HG02678 (cell line): ENCODE measurements around the gene BIRC7.

ENCODE experiments used
- ATAC-seq: cut with Tn5 transposase; IDR thresholded peaks from one replicate; pipeline ENCODE4 v1.9.1; 2021; ENCODE audit warnings: mild to moderate bottlenecking, moderate library complexity; ENCODE audit not compliant: unreplicated experiment

BIRC7 gene, protein sequence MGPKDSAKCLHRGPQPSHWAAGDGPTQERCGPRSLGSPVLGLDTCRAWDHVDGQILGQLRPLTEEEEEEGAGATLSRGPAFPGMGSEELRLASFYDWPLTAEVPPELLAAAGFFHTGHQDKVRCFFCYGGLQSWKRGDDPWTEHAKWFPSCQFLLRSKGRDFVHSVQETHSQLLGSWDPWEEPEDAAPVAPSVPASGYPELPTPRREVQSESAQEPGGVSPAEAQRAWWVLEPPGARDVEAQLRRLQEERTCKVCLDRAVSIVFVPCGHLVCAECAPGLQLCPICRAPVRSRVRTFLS

DNA sequence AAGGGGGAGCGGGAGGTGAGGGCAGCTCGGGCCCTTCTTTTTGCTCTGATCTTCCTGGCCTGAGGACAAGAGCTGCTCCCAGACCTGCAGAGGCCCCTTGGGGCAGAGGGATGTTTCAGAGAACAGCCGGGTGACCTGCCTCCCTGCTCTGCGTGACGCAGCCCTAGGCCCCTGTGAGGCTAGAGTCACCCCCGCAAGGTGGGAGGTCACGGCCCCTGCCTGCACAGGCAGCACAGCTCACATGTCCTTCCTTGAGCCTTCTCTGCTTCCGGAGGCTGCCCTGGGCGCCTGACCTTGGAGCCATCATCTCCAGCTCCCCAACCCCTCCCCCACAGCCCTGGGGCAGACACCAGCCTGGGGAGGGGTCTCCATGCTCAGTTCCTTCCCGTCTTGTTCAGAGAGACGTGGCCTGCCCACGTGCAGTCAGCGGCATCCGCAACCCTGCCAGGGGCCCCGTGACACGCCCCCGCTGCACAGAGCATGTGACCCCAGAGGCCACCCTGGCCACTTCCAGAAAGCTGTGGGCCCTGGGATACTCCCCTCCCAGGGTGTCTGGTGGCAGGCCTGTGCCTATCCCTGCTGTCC lies at the start of gene BIRC7:
Gene BIRC7 (plus strand): TSS at position 507 of the 585 bp plus-strand sequence. CDS start 192 bp downstream, outside the sequence.
- no peak for ATAC-seq

DNA sequence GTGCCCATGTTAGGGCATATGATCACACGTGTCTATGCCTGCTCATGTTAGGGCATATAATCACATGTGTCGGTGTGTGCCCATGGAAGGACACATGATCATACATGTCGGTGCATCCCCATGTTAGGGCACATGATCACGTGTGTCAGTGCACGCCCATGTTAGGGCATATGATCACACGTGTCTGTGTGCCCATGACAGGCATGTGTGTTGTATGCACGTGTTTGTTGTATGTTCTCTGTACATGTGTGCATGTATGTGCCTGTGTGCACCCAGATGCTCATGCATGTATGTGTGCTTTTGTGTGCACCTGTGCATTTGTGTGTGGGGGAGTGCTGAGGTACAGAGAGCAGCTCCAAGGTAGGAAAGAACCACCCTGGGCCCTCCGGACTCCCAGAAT lies 49.6 kb upstream of the BIRC7 start:
- no peak for ATAC-seq

DNA sequence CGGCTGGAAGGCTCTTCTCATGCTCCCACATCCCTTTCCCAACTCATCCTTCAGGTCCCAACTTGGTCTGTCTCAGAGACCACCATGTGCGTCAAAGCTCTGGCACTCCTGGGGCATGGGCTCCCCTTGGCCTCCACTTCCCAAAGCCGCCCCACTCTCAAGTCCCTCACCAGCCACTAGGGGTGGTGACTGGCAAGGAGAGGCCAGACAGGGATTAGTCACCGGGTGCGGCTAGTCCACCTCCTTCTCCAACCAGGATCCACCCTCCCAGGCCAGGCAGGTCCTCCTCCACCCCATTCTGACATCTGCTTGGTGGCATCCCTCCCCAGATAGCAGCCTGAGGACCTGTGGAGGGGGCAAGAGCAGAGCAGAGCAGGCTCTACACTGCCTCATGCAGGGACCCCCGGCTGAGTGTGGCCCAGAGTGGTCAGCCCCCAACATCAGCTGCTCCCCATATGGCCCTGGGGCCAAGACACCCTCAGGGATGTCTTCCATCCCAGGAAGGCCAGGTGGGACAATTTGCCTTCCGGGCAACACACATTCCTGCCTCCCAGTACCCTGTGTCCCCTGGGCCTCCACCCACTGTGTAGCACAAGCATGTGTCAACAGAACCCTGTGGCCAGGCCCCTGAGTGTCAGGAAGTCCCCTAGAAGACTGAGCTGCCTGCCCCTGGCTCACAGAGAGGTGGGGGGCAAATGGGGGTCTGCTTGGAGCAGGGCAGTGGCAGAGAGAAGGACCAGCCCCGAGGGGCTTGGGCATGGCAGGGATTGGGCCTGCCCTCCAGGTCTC lies 49.0 kb upstream of the BIRC7 start:
- no peak for ATAC-seq

DNA sequence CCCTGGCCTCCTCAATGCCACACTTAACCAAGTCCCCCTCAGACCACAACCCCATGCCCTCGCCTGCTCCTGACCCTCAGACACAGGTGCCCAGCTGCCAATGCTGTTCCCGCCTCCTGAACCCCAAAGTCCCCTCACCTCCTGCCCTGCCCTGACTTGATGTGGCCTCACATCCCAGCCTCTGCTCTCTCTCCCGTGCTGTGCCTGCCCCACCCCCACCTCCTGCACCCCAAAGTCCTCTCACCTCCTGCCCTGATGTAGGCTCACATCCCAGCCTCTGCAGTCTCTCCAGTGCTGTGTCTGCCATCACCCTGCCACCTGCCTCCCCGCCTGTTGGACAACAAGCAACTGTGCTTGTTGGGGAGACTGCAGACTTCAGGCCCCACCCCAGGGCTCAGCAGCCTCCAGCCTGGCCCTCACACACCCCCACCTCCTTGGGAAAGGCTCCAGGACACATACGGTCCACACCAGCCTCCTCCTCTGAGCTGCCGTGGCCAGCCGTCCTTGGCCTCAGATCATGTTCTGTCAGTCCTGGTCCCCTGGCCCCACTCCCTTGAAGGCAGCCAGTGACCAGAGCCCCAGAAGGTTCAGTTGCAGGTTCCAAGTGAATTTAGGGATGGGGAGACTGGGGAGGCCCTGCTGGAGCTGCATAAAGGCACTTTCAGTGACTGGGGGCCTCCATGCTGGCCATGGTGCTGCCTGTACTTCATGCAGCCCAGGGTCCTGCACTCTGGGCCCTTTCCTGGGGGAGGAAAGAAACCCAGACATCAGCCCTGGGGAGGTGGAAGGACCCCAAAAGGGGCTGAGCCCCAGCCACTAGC lies 48.2 kb upstream of the BIRC7 start:
- ATAC-seq = no peak

DNA sequence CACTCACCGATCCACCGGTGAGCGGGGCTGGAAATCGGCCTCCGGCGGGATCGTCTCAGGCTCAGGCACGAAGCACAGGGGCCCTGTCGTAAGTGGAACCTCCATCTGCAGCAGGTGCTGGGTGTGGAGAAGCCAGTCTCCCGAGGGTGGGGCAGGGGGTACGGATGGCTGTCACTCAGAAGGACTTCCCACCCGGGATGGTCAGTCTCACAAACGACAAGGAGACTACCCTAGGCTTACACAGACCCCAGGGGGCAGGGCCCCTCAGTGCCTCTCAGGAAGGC lies 47.6 kb upstream of the BIRC7 start:
- no peak for ATAC-seq

DNA sequence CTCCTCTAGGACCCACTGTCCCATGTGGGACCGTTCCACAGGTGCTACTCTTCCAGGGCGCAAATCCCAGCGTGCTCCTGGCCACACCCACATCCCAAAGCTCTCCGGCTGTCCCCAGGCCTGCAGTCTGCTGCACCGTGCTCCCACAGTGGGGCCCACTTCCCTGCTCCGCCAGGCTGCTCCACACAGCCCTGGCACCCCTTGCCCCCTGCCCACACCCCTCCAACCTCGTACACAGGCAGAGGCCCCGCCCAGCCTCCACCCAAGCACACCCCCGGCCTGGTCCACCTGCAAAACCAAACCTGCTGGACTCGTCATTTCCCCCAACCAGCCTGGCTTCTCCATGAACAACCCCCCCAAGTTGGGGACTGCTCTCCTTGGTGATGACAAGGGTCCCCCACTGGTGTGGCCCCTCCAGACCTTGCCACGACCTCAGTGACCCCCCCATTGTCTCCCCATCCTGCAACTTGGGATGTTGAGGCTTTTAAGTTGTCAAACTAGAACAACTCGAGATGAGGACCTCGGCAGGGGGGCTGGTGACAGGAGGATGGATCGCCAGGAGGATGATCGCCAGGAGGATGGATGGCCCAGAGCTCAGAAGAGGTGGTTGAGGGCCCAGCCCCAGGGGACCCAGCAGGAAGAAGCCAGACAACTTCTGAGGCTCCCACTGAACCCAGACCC lies 46.9 kb upstream of the BIRC7 start:
- ATAC-seq = no peak

DNA sequence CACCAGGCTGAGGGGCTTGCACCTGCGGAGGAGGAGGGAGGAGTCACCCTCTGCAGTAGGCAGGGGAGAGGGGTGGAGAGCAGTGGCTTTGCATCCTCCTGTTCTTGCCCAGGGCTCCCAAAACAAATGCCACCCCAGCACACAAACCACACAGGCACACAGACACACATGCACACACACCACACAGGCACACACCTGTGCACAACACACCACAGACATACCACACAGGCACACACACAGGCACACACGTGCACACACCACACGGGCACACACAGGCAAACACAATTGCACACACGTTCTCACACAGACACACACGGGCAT lies 46.4 kb upstream of the BIRC7 start:
- no peak for ATAC-seq

DNA sequence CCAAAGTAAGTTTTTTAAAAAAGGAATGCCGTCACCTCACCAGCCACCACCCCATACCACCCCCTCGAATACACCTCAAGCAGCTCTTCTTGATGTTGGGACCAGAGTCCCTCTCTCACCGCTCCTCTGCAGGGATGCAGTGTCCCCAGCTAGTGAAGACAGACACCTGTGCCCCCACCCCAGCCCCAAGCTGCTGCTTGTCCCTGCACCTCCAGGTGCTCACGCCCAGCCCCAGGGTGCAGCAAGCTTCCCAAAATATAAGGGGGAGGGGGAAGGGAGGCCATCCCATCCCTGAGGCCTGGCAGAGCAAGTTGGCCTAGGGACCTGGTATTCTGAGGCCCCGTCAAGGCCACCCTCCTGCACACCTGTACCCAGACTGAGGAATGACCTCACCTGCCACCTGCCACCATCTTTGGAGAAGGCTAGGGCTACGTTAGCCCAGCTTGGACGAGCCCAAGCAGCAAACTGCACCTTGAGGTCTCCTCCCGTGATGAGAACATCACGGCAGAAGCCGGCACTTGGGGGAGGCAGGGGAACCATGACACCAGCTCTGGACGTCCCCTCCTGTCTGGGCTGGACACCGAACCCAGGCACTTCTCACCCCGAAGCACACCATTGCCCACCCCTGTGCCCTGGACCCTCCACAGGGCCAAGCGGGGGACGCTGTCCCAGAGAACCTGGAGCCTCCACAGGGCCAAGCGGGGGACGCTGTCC lies 45.7 kb upstream of the BIRC7 start:
- no peak for ATAC-seq

DNA sequence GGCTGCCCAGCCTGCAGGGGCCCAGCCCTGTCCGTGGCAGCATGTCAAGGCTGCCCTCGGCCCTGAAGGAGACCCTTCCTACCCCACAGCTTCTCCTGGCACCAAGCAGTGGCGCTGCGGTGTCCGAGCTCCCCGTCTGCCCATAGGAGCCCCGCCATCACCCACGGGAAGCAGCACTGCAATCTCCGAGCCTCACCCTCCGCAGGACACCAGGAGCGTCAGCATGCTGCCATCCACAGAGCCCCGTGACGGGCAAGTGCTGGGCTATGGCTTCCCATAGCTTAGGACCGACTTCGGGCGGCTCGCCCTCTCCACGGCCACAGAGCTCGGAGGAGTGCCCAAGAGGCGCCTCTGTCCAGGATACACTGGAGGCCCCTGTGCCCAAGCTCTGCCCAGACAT lies 44.9 kb upstream of the BIRC7 start:
- ATAC-seq = no peak

DNA sequence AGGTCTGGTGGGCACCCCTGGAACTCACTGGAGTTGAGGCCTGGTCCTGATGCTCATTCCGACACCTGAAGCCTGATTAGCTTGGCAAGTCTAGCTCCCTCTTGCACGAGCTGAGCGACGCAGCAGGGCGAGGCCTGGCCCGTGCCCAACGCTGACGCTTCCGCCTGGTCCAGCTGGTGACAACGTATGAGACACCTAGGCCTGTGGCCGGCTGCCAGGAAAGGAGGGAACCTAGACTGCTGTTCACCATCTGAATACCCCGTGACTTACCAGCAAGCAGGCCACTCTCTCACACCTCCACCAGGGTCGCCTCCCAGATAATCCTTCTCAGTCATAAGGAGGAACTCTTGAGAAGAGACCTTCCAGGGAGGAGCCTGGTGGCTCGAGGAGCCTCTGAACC lies 44.3 kb upstream of the BIRC7 start:
- no peak for ATAC-seq

DNA sequence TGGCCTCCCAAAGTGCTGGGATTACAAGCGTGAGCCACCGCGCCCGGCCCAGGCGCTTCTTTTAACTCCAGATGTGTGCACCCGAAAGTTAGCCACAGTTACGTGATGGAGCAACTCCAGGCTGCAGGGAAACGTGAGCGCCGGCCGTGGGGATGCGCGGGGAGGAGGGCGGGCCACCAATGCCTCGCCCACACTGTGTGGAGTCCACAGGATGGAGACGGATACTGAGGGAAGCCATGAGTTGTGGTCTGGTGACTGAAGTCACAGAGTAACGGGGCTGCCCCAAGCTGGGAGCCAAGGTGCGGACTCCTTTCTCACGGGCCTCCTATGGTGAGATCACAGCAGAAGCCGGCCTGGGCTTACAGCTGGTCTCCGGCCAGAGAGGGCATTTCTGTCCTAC lies 43.0 kb upstream of the BIRC7 start:
- no peak for ATAC-seq

DNA sequence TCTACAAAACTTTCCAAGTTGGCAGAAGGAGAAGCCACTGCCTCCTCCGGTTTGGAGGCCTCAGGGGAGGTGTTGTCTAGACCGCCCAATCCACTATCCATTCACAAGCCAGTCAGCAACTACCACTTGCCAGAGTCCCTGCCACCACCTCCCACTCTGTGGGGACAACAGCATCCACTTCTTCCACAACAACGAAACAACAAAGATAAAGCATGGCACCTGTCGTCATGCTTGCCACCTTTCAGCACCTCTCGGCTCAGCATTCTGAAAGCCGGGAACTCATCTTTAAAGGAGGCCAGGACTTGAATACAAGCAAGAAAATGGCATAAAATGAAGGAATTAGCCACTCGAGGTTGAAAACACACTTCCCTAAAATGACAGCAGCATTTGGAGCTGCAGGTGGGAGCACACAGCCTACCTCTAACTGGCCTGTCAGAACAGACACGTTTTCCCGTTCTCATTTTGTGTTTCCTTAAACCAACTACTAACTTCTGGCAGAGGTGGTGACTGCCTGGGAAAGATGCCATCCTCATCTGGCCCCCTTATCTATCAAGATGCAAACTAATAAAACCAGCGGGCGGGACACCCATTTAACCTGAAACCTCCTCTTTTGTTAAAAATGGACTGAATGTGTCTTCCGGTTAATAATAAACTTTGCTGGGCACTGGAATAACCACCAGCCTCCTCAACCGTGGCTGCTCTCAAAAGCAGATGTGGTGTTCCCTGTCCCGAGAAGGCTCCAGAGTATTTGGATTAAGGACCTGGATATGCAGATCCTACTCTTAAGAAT lies 41.5 kb upstream of the BIRC7 start:
- ATAC-seq = no peak

DNA sequence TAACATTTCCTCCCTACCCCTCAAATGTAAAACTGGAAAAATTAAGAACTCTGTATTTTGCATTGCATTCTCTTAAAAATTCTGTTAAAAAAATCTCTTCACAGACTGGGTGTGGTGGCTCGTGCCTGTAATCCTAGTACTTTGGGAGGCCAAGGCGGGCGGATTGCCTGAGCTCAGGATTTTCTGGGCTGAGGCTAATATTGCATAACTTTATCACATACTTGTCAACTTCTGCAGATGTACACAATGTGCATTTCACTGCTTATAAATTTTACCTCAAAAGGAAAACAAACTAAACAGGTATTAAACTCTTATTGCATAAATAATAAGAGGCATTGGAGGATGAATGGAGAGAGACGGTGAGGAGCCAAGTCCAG lies 40.9 kb upstream of the BIRC7 start:
- ATAC-seq = no peak

DNA sequence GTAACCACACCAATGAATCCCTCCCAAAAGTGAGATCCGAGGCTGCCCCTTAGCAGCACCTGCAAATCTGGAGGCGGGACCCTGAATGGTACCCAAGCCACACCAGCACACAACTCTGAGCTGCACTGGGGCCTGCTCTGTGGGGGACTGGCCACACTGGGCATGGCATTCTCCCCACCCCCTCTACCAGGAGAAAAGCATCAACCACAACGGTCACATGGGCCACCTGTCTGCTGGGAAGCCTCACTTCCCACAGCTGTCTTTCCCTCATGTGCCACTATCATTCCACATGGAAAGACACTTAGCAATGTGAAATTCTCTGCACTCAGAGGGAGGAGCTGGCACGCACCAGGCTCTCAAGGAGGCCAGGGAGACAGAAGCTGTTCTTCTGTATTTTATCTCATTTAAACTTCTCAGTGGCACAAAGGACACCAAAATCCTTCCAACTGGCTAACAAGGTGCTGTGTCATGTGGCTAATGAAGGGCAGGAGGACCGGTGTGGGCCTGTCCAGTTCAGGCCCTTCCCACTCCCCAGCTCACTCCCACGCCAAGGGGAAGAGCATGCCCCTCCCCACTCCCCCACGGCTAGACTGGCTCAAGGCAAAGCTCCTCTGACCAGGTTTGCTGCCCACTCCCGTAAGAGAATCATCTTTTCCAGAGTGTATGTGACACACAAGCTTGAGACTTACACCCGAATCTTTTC lies 38.8 kb upstream of the BIRC7 start:
- ATAC-seq = no peak

DNA sequence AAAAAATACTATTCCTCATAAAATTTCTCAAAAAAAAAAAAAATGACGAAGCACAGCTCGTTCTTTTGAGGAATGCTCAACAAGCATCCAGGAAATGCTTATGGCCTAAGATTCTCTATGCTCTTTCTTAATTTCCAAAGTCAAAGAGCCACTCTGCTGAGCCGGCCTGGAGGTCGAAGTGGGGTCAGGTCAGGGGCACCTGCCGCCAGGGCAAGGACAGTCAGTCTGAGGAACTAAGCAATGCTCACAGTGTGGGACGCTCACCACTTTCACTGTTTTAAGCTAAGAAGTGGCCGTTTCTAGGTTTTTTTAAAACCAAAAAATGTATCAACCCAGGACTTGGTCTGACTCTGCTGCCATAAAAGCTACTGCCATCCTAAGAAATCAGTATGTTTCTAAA lies 37.1 kb upstream of the BIRC7 start:
- no peak for ATAC-seq

DNA sequence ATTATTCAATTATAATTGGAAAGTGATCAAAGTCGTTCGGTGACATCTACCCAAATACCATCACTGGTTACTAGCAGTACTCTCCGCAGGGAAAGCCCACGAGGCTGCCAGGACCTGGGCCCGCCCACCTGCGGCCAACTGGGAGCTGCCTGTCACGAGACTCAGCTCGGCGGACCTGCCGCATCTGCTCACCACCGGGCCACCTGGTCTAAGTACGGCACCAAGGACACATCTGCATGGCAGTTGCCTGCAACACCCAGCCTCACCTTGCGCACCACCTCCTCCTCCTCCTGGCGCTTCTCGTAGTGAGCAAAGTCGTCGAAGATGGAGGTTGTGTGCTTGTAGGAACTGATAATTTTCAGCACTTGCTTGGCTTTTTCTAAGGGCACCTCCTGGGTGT lies 33.7 kb upstream of the BIRC7 start:
- no peak for ATAC-seq

DNA sequence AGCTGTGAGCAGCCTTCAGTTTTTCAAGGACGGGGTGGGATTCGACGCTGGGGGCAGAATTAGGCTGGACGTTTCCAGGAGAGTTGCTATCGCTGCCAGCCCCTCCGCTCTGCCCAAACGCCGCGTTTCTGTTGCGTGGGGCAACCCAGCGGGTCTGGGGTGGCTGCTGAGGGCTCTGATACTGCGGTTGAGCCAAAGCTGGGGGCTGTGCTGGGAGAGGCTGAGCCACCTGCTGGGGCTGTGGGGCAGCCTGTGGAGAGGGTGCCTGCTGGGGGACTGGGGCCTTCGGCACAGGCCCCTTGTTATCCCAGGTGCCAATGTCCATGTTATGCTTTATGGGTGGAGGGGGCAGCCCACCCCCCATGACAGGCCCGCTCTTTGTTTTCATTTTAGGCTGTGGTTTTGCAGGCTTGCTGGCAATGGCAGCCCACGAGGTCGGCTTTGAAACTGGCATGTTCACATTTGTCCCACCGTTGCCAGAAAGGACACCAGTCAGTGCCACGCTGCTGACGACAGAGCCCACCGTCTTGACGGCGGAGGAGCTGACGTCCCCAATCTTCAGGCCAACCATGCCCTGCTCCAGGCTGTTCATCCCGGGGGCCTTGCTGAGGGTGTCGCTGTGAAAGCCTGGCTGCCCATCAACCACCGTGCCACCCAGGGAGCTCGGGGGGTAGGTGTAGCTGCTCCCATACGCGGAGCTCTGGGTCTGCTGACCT lies 32.7 kb upstream of the BIRC7 start:
- no peak for ATAC-seq

DNA sequence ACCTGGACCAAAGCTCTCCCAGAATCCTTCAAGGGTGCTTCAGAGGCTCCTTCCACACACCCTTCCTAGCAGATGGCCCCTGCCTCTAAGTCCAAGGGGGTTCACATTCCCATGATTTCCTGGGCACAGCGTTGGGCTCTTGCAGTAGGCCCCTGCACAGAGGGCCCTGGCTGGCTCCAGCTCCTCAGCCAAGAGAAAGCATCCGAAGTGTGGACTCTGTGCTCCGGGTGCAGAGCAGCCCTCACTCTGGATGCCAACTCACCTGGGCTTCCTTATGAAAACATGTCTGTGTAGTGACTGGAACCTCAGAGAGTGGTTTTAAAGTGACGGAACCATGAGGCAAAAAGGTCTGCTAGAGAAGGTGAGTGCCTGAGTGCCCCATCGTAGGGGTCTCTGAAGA lies 31.3 kb upstream of the BIRC7 start:
- no peak for ATAC-seq

DNA sequence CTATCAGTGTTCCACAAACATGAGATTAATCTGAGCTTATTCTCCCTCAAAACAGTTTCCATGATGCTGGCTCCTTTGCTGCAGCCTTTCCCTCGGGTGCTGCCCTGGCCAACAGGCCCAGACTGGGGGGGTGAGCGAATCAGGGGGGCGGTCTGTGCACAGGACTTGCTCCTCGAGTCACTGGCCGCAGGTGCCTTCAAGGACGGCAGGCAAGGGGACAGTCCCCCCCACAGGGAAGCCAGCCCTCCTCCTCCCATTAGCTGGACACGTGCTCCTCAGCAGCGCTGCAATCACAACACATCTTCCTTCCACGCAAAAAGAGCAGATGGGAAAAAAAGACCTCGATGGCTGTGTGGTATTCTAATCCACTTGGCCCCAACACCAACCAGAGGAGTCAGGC lies 29.8 kb upstream of the BIRC7 start:
- ATAC-seq = no peak
